IMR-90 (cell line): ENCODE measurements around the gene VPS41. TPM values are rescaled to one million over a fixed set of nuclear protein-coding genes. Genes with fewer than 3 reads are reported as not detected.

Experiments
- ATAC-seq: fragments of 200-7000 bp; cut with Tn5 transposase; 2 replicates; pipeline ENCODE4 v1.9.1; 2020; ENCODE audit warnings: low read depth, mild to moderate bottlenecking, moderate library complexity
- BruUV-seq: library from RNA; stranded (reverse); fragments of 400-500 nt; replicated peaks from 2 replicates; lab custom pipeline; 2021; lab: Mats Ljungman, UMichigan
- CTCF ChIA-PET: fragments of 300-600 bp; formaldehyde crosslinking; extraction: SDS; loops from one replicate; lab custom pipeline; 2021; ENCODE audit warnings: antibody characterized with exemption; lab: Yijun Ruan, JAX
- POLR2A ChIA-PET: fragments of 300-600 bp; sonication (Branson Sonifier 250); formaldehyde crosslinking; loops from one replicate; lab custom pipeline; 2022; ENCODE audit warnings: antibody characterized with exemption; ENCODE audit not compliant: unreplicated experiment; lab: Charles Lee
- DNase-seq: peaks from one replicate; pipeline ENCODE4 v3.0.0; 2013
- H2AFZ ChIP-seq: replicated peaks from 2 replicates; pipeline ENCODE3; 2013; ENCODE audit warnings: low read length, mild to moderate bottlenecking; ENCODE audit not compliant: poor library complexity
- H2AK5ac ChIP-seq: 2 replicates; pipeline ENCODE4 v1.6.1; 2013; ENCODE audit warnings: low read depth, low read length, inconsistent platforms
- H2AK9ac ChIP-seq: replicated peaks from 2 replicates; pipeline ENCODE3; 2013; ENCODE audit warnings: mild to moderate bottlenecking, low read depth, low read length, moderate library complexity; ENCODE audit not compliant: poor library complexity
- H2BK120ac ChIP-seq: 2 replicates; pipeline ENCODE4 v1.6.1; 2013; ENCODE audit warnings: low read depth, low read length, inconsistent platforms
- H2BK15ac ChIP-seq: 3 replicates; pipeline ENCODE4 v1.6.1; 2013; ENCODE audit warnings: low read depth, low read length, inconsistent platforms
- H2BK20ac ChIP-seq: 2 replicates; pipeline ENCODE4 v1.6.1; 2013; ENCODE audit warnings: low read depth, mild to moderate bottlenecking, inconsistent platforms, low read length, moderate library complexity
- H2BK5ac ChIP-seq: 2 replicates; pipeline ENCODE4 v1.6.1; 2013; ENCODE audit warnings: mild to moderate bottlenecking, low read depth, low read length, inconsistent platforms; ENCODE audit not compliant: poor library complexity, severe bottlenecking
- H3K14ac ChIP-seq: replicated peaks from 2 replicates; pipeline ENCODE4 v1.6.1; 2013; ENCODE audit warnings: low read depth, low read length, inconsistent platforms
- H3K18ac ChIP-seq: 2 replicates; pipeline ENCODE4 v1.6.1; 2013; ENCODE audit warnings: low read depth, low read length, control low read depth
- H3K23ac ChIP-seq: 2 replicates; pipeline ENCODE4 v1.6.1; 2013; ENCODE audit warnings: low read depth, low read length, inconsistent platforms
- H3K27ac ChIP-seq: 2 replicates; pipeline ENCODE4 v1.5.1; 2013; ENCODE audit warnings: mild to moderate bottlenecking, control low read depth, low read length; ENCODE audit not compliant: insufficient read depth
- H3K27me3 ChIP-seq: 2 replicates; pipeline ENCODE4 v1.6.1; 2013; ENCODE audit warnings: low read length; ENCODE audit not compliant: control insufficient read depth, insufficient read depth
- H3K36me3 ChIP-seq: 2 replicates; pipeline ENCODE4 v1.6.1; 2013; ENCODE audit warnings: low read length, mixed read lengths; ENCODE audit not compliant: control insufficient read depth, insufficient read depth
- H3K4ac ChIP-seq: 2 replicates; pipeline ENCODE4 v1.6.1; 2013; ENCODE audit warnings: low read depth, low read length, inconsistent platforms
- H3K4me1 ChIP-seq: 2 replicates; pipeline ENCODE4 v1.6.1; 2013; ENCODE audit warnings: low read length, mixed read lengths; ENCODE audit not compliant: control insufficient read depth, insufficient read depth
- H3K4me2 ChIP-seq: 2 replicates; pipeline ENCODE4 v1.6.1; 2013; ENCODE audit warnings: low read depth, mild to moderate bottlenecking, control low read depth, low read length, moderate library complexity
- H3K4me3 ChIP-seq: 2 replicates; pipeline ENCODE4 v1.5.1; 2013; ENCODE audit warnings: low read depth, mild to moderate bottlenecking, control low read depth, low read length, moderate library complexity; ENCODE audit not compliant: insufficient read depth
- H3K56ac ChIP-seq: 2 replicates; pipeline ENCODE4 v1.6.1; 2013; ENCODE audit warnings: low read length, inconsistent platforms; ENCODE audit not compliant: insufficient read depth; ENCODE audit errors: extremely low read depth
- H3K79me1 ChIP-seq, 2 experiments: 2 replicates each; pipeline ENCODE4 v1.6.1; 2013; ENCODE audit warnings: low read length in 2 of 2, inconsistent platforms in 1 of 2, low read depth in 1 of 2
- H3K9ac ChIP-seq: 2 replicates; pipeline ENCODE4 v1.6.1; 2013; ENCODE audit warnings: low read depth, low read length, control low read depth
- H3K9me1 ChIP-seq: 2 replicates; pipeline ENCODE4 v1.6.1; 2013; ENCODE audit warnings: low read length, inconsistent platforms; ENCODE audit not compliant: insufficient read depth
- H3K9me3 ChIP-seq: 2 replicates; pipeline ENCODE4 v1.6.1; 2013; ENCODE audit warnings: low read length; ENCODE audit not compliant: control insufficient read depth, insufficient read depth
- H4K20me1 ChIP-seq: 2 replicates; pipeline ENCODE4 v1.6.1; 2013; ENCODE audit warnings: low read length, inconsistent platforms; ENCODE audit not compliant: insufficient read depth
- H4K5ac ChIP-seq: 2 replicates; pipeline ENCODE4 v1.6.1; 2013; ENCODE audit warnings: mild to moderate bottlenecking, low read depth, low read length, control low read depth
- H4K8ac ChIP-seq, 2 experiments: 2 replicates each; pipeline ENCODE4 v1.6.1; 2013; ENCODE audit warnings: low read depth in 2 of 2, low read length in 2 of 2, control low read depth in 1 of 2, inconsistent platforms in 1 of 2
- H4K91ac ChIP-seq: 2 replicates; pipeline ENCODE4 v1.6.1; 2013; ENCODE audit warnings: low read depth, low read length, inconsistent platforms; ENCODE audit not compliant: insufficient read depth
- BHLHE40 ChIP-seq: fragments of 150-350 bp; IDR thresholded peaks from 2 replicates; pipeline ENCODE4 v1.6.1; 2016; ENCODE audit warnings: mild to moderate bottlenecking, low read depth, low read length
- CEBPB ChIP-seq: IDR thresholded peaks from 2 replicates; pipeline ENCODE4 v1.6.1; 2012; ENCODE audit warnings: low read depth, low read length, improper control_type of control experiment
- CHD1 ChIP-seq: IDR thresholded peaks from 2 replicates; pipeline ENCODE4 v1.6.1; 2012; ENCODE audit warnings: low read depth, low read length, improper control_type of control experiment
- FOS ChIP-seq: fragments of 150-350 bp; IDR thresholded peaks from 2 replicates; pipeline ENCODE4 v1.6.1; 2016; ENCODE audit warnings: low read depth, low read length
- MAFK ChIP-seq: IDR thresholded peaks from 2 replicates; pipeline ENCODE4 v1.6.1; 2012; ENCODE audit warnings: low read depth, low read length, improper control_type of control experiment
- MAZ ChIP-seq: IDR thresholded peaks from 2 replicates; pipeline ENCODE4 v1.6.1; 2012; ENCODE audit warnings: low read depth, mild to moderate bottlenecking, low read length, improper control_type of control experiment, moderate library complexity, borderline replicate concordance
- MXI1 ChIP-seq: IDR thresholded peaks from 2 replicates; pipeline ENCODE4 v1.6.1; 2012; ENCODE audit warnings: low read depth, mild to moderate bottlenecking, low read length, moderate library complexity, borderline replicate concordance
- NFE2L2 ChIP-seq: fragments of 150-350 bp; IDR thresholded peaks from 2 replicates; pipeline ENCODE4 v1.6.1; 2016; ENCODE audit warnings: low read depth, mild to moderate bottlenecking, low read length
- POLR2A ChIP-seq: IDR thresholded peaks from 2 replicates; pipeline ENCODE4 v1.6.1; 2012; ENCODE audit warnings: mild to moderate bottlenecking, low read depth, low read length
- RAD21 ChIP-seq: IDR thresholded peaks from 2 replicates; pipeline ENCODE4 v1.6.1; 2012; ENCODE audit warnings: low read length, improper control_type of control experiment
- RCOR1 ChIP-seq: IDR thresholded peaks from 2 replicates; pipeline ENCODE4 v1.6.1; 2012; ENCODE audit warnings: mild to moderate bottlenecking, low read length, improper control_type of control experiment; ENCODE audit not compliant: insufficient replicate concordance
- RFX5 ChIP-seq: IDR thresholded peaks from 2 replicates; pipeline ENCODE4 v1.8.0; 2012; ENCODE audit warnings: low read depth, mild to moderate bottlenecking, low read length, moderate library complexity
- SMC3 ChIP-seq: fragments of 150-350 bp; IDR thresholded peaks from 2 replicates; pipeline ENCODE4 v1.6.1; 2016; ENCODE audit warnings: low read depth, mild to moderate bottlenecking, antibody characterized with exemption, low read length, moderate library complexity
- WGBS, 2 experiments: methylation state at CpG; one replicate each; pipeline versions ENCODE4 v1.1.5 to v1.1.7; 2013; ENCODE audit warnings: missing lambda C conversion rate in 2 of 2; ENCODE audit not compliant: insufficient read length in 1 of 2; ENCODE audit errors: extremely low coverage in 2 of 2; 5-methylcytosine and 5-hydroxymethylcytosine counted together
- dilution Hi-C: fragments of 300-500 bp; cut with HindIII; formaldehyde crosslinking; loops from one replicate; pipeline ENCODE4 v1.14.3; 2018; ENCODE audit warnings: low sequenced_read_pairs; ENCODE audit not compliant: unreplicated experiment
- in situ Hi-C: fragments of 300-500 bp; cut with MboI; formaldehyde crosslinking; loops from 3 replicates; pipeline ENCODE4 v1.14.3; 2019; ENCODE audit warnings: low sequenced_read_pairs, inconsistent platforms, mixed read lengths
- intact Hi-C: fragments of 100-400 bp; cut with micrococcal nuclease; formaldehyde crosslinking; loops from 2 replicates; pipeline ENCODE4 v1.10.0; 2022
- polyA plus RNA-seq, 3 experiments: library from polyadenylated mRNA; depleted of rRNA; stranded (reverse); fragments of >200 nt; gene quantifications; 2 replicates each; pipeline ENCODE4 v1.2.3, GENCODE V29; 2012; ENCODE audit warnings: low replicate concordance in 1 of 3
- total RNA-seq: library from RNA; depleted of rRNA; stranded (reverse); fragments of >200 nt; gene quantifications from 2 replicates; pipeline ENCODE4 v1.2.3, GENCODE V29; 2012
- TF ChIP-seq, protein P1 (sequence below): fragments of 150-350 bp; IDR thresholded peaks from 2 replicates; pipeline ENCODE4 v1.6.1; 2017; ENCODE audit warnings: mild to moderate bottlenecking, antibody characterized with exemption, low read length, low read depth
- TF ChIP-seq, protein P2 (sequence below): fragments of 150-350 bp; IDR thresholded peaks from 2 replicates; pipeline ENCODE4 v1.6.1; 2016; ENCODE audit warnings: low read depth, mild to moderate bottlenecking, low read length, moderate library complexity, borderline replicate concordance
- TF ChIP-seq, protein P3 (sequence below): conservative IDR thresholded peaks from 2 replicates; pipeline ENCODE4 v1.5.1; 2012; ENCODE audit warnings: mild to moderate bottlenecking, low read depth, low read length, improper control_type of control experiment

VPS41 gene
- total and polyA plus RNA-seq, 2 of the 4 experiments (the other 2 are of a cell fraction): 16.0 to 28.0 TPM

DNA sequence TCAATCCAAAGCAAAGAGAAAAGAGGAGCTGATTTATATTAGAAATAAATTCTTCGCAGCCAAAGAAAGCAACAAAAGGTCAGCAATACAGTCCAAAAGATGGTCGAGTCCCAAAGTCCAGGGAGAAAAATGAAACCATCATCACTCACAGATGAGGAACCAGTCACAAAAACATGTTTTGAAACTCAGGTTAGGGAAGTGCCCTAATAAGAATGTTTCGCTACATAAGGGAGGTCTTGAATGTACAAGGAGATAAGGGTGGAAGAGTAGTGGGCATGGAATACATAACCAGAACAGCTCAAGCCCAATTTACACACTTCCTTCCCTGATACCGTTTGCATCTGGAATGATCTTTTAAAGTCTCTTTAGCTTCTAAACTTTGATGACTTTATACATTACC lies 53.6 kb downstream of the VPS41 start:
- in situ Hi-C loops: no loop called here
- POLR2A ChIA-PET: no interaction called here

More for the DNA sequence above, 53.6 kb downstream of the VPS41 start:
- Histone ChIP-seq H2AFZ (no peak overlapping the region), H3K9ac (no peak overlapping the region), H4K5ac (no peak overlapping the region), H2BK120ac (no peak overlapping the region), H3K56ac (no peak overlapping the region), H2BK5ac (no peak overlapping the region), H3K27ac (no peak overlapping the region), H3K9me3 (no peaks in the 10 kb centered on the region), H3K27me3 (no peaks in the 10 kb centered on the region), H2AK5ac (no peak overlapping the region), H2BK15ac (no peak overlapping the region), H4K8ac (no peak overlapping the region), H4K20me1 (no peaks in the 10 kb centered on the region), H3K4me1 (no peaks in the 10 kb centered on the region), H4K91ac (no peak overlapping the region), H2BK20ac (no peak overlapping the region), H3K4me3 (no peak overlapping the region), H3K18ac (no peak overlapping the region), H3K79me1 (peaks cover 3 to 11% of the 10 kb centered on the region in 2 experiments; a peak in 2 of 4 replicates), H3K4me2 (no peak overlapping the region), H3K4ac (no peak overlapping the region), H3K23ac (no peak overlapping the region), H3K14ac (no peak overlapping the region), H3K9me1 (no peaks in the 10 kb centered on the region; the same call in 1 of the 2 replicates), H2AK9ac (no peak overlapping the region), H3K36me3 (peaks cover 1% of the 10 kb centered on the region)
- dilution Hi-C loops (no loop called here), intact Hi-C loops (loop anchor here (1.0 kb wide), 1 partner anchor 10 kb away; no protein-coding TSS in a partner anchor)
- DNase-seq (no peak), ATAC-seq (no peak)
- CTCF ChIA-PET: no interaction called here
- no CpG with 5 or more reads among the region's 4 CpGs for WGBS, 2 experiments
- TF ChIP-seq BHLHE40 (no peak), MAZ (no peak), NFE2L2 (no peak), RFX5 (no peak), RAD21 (no peak), CHD1 (no peak), POLR2A (no peak), CEBPB (no peak), MAFK (no peak), RCOR1 (no peak), MXI1 (no peak), FOS (no peak), SMC3 (no peak)
- TF ChIP-seq, protein P1, sequence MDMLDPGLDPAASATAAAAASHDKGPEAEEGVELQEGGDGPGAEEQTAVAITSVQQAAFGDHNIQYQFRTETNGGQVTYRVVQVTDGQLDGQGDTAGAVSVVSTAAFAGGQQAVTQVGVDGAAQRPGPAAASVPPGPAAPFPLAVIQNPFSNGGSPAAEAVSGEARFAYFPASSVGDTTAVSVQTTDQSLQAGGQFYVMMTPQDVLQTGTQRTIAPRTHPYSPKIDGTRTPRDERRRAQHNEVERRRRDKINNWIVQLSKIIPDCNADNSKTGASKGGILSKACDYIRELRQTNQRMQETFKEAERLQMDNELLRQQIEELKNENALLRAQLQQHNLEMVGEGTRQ: no peak
- TF ChIP-seq, protein P2, sequence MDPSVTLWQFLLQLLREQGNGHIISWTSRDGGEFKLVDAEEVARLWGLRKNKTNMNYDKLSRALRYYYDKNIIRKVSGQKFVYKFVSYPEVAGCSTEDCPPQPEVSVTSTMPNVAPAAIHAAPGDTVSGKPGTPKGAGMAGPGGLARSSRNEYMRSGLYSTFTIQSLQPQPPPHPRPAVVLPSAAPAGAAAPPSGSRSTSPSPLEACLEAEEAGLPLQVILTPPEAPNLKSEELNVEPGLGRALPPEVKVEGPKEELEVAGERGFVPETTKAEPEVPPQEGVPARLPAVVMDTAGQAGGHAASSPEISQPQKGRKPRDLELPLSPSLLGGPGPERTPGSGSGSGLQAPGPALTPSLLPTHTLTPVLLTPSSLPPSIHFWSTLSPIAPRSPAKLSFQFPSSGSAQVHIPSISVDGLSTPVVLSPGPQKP: no peak
- TF ChIP-seq, protein P3, sequence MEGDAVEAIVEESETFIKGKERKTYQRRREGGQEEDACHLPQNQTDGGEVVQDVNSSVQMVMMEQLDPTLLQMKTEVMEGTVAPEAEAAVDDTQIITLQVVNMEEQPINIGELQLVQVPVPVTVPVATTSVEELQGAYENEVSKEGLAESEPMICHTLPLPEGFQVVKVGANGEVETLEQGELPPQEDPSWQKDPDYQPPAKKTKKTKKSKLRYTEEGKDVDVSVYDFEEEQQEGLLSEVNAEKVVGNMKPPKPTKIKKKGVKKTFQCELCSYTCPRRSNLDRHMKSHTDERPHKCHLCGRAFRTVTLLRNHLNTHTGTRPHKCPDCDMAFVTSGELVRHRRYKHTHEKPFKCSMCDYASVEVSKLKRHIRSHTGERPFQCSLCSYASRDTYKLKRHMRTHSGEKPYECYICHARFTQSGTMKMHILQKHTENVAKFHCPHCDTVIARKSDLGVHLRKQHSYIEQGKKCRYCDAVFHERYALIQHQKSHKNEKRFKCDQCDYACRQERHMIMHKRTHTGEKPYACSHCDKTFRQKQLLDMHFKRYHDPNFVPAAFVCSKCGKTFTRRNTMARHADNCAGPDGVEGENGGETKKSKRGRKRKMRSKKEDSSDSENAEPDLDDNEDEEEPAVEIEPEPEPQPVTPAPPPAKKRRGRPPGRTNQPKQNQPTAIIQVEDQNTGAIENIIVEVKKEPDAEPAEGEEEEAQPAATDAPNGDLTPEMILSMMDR: no peak
- no TSS peak for BruUV-seq
